HG02759 (cell line): ENCODE measurements around the gene ZCCHC4.
A peak's percentile ranks its signal among the peaks of the same experiment; 100 is the strongest.
"Not testable (repeated sequence)": the region's sequence is repeated elsewhere in the genome, so short reads cannot be mapped to it uniquely, and the experiment has no call there.

Experiments
- ATAC-seq: cut with Tn5 transposase; IDR thresholded peaks from one replicate; pipeline ENCODE4 v1.9.1; 2021; ENCODE audit warnings: mild to moderate bottlenecking, moderate library complexity; ENCODE audit not compliant: unreplicated experiment

ZCCHC4 gene

DNA sequence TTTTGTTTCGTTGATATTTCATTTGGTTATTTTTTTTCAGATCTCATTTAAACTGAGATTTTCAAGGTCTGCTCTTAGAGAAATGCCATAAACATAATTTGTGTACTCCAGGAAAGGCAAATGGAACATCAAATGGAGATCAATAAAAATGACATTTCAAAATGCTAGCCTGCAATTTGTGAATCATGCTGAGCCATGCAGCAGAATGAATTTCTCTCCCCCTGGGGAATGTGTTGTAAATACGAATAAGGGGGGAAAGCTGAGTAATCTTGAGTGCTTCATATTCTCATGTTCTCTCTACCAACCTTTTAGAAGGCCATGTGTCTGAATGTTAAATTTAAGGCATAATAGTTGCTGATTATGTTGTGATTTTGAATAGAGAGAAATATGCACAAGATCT lies 7.8 kb downstream of the ZCCHC4 start:
- no peak for ATAC-seq

DNA sequence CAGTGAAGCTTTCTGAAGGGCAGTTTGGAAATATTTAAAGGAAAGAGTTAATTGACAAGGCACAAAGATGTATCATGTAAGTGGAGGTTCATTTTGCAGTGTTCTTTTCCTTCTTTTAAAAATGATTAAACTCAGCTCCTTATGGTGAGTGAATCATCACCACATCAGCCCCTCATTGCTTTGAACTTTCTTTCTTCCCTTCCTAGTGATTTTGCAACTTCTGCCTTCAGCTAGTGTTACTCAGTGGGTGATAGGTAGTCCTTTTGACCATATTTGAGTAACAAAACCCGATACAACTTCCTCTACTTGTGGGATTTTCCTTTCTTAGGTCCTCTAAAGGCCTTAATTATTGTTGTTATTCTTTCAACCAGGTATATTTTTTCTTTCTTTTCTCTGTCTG lies 8.2 kb downstream of the ZCCHC4 start:
- ATAC-seq: no peak

DNA sequence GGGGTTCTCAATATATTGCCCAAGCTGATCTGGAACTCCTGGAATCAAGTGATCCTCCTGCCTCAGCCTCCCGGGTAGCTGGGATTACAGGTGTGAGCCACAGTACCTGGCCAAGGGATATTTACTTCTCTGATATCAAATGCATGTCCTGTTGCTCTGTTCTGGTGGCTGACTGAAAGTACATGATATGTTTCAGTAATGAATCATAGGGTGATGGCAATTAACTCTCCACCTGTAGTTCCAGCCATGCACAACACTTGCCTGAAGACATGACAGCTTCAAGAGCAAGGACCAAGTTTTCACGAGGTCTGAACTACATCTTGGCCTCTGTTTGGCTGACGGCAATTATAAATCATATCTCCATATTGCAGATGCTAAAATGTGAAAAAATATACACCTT lies 9.1 kb downstream of the ZCCHC4 start:
- no peak for ATAC-seq

DNA sequence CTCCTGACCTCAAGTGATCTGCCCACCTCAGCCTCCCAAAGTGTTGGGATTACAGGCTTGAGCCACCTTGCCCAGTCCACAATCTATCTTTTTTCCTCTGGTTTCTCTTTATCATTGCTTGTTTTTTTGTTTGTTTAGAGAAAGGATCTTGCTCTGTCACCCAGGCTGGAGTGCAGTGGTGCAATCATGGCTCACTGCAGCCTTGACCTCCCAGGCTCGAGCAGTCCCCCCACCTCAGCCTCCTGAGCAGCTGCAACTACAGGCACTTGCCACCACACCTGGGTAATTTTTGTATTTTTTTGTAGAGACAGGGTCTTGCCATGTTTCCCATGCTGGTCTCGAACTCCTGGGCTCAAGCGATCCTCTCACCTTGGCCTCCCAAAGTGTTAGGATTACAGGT lies 15.9 kb downstream of the ZCCHC4 start:
- not testable (repeated sequence) for ATAC-seq

DNA sequence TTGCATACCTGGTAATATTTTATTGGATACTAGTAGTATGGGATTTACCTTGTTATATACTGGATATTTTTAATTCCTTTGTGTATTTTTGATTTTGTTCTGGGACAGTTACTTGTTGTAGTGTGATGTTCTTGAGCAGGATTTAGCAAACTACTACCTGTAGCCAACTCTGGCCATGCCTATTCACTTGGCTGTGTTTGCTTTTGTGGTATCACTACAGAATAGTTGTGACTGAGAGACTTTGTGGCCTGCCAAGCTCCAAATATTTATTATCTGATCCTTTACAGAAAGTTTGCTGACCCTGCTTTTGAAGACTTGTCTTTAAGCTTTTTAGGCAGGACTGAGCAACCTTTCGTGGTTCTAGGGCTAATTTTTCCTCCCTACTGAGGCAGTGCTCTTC lies 17.8 kb downstream of the ZCCHC4 start:
- no peak for ATAC-seq

DNA sequence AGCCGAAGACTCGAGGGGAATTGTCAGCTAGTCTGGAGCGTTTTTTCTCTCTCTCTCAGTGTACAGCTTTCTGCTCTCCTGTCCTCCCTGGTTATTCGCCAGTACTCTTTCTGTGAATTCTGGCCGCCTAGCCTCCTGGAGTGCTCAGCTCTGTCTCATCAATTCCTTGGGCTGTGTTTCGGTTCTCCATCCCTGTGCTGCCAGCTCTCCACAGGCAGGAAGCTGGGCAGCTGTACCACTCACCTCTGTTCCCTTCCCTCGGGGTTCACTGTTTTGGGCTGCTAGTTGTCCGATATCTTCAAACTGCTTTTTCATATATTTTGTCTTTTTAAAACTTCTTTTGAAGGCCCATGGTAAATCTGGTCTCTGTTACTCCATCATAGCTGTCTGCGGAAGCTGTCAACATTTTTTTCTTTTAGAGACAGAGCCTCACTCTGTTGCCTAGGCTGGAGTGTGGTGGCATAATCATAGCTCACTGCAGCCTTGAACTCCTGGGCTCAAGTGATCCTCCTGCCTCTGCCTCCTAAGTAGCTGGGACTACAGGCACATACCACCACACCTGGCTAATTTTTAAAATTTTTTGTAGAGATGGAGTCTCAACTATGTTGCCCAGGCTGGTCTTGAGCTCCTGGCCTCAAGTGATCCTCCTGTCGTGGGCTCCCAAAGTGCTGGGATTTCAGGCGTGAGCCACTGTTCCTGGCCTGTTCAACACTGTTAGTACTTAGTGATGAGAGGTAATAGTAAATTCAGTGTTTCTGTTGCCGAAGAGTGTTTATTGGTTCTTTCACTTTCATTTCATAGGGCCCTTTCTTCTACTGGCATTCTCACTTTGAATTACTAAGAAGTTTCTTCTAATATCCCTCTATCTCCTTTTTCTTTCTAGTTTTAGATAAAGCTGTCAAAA lies 18.6 kb downstream of the ZCCHC4 start:
- peak; percentile 76 for ATAC-seq

DNA sequence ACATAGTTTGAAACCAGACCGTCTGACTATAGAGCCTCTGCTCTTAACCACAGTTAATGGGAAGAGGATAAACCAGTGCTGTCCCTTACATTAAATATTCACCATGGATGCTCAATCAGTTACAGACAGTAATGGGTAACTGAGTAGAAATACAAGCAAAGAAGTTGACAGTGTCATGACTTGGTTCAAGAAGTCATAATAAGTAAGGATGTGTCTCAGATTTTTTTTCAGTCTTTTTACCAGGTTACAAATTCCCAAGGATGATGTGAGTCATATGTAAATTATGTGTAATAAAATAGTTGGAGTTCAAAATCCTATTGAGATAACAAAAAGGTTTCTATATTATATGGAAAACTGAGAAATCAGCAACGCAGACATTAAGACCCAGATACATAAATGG lies 31.1 kb downstream of the ZCCHC4 start:
- no peak for ATAC-seq

DNA sequence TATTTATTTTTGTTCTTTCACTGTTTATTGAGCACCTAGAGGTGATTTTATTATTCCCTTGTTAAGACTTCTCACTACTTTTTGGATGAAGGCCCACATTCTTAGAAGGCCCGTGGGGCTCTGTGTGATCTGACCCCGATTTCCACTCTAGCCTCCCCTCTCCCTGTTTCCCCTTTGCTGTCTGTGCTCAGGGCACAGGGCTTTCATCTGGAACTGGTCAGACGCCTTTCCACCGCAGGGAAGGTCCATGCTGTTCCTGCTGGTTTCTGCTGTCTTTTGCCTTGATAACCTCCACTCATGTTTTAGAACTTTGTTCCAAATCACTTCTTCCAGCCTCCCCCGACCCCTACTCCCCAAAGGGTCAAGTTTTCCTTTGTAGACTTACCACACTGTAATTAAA lies 33.2 kb downstream of the ZCCHC4 start:
- no peak for ATAC-seq

DNA sequence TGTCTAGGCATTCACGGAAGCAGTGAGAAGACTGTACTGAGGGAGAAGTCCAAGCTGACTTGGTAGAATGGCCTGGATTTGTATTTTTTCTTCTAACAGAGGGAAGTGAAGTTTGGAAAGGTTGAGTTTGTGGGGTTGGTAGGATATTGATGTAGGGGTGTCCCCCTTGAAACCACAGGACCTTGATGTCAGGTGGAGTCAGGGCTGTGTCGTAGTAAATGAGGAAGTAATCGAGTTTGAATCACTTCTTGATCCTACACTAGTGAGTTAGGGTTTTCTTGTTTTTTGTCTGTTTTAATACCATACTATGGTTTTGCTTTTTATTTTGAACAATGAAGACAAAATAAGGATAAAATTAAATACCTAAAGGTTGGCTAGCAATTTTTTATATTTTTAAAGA lies 34.3 kb downstream of the ZCCHC4 start:
- no peak for ATAC-seq

DNA sequence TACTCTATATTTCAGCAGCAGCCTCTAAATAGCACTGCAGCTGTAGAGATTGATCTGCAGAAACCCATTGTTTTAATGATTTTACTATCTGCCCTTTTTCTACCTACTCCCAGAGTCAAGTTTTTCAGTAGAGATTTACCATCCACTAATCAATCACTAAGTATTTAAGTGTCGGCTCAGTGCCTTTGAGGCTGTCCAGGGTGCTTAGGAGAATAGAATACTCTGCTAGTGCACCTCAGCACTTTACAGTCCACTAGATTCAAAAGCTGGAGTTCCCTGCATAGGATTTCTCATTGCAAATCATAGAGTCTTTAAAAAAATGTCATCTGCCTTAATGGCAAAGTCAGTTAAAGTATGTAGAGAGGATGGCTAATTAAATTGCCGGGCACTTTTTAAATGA lies 34.9 kb downstream of the ZCCHC4 start:
- no peak for ATAC-seq

DNA sequence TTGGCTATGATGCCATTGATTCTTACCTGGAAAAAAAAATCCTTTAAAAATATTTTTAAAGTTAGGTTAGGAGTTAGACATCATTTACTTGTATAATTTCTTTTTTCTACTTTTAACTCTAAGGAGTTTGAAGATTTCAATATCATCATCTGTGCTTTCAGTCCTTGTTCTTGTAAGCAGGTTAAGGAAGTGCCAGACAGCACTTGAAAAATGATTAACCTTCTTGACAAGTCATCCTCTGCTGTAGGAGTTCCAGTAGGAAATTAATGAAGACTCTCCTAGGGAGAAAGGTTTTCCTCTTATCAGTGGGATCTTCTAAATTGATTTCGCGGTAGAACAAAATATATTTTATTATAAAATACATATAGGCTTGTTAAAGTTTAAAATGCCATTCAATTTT lies 35.4 kb downstream of the ZCCHC4 start:
- ATAC-seq: no peak

DNA sequence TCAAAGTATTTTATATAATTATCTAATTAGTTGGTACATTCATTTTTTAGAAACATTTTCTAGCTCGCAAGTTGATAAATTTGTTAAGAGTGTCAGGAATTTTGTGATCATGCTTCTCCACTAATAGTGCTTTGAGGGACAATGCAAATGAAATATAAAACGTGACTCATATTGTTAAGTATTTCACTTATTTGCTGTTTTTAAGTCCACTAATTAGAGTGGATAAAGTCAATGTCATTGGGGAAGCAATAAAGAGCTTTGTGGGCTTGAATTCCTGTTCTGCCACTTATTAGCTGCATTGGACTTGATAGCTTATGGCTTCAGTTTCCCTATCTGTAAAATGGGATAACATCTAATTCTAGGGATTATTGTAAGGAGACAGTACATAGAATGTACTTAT lies 38.0 kb downstream of the ZCCHC4 start:
- no peak for ATAC-seq

DNA sequence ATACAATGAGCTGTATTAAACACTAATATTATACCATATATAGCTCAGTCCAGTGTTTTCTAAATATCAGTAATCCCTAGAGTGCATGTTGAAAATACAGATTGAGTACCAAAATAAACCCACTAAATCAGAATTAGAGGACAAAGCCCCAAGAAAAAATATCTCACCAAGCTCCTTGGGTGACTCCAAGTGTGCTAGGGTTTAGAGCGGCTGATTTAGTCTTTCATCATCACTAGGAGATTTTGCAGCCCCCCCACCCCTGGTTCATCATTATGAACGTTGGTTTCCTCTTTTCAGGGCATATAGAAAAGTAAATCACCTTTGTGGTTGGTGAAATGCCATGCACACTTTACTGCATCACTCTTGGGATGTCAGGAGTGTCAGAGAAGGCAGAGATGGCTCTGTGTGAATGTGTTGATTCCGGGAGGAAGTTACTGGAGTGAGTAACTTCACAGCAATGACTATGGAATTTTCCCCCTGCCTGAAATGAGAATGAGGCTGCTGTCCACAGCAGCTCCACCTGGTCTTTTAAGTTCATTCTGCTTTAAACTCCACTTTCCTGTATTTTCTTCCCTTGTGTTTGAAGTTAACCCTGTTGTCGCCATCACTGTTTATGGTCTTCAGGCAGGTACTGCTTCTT lies 39.3 kb downstream of the ZCCHC4 start:
- ATAC-seq: no peak

DNA sequence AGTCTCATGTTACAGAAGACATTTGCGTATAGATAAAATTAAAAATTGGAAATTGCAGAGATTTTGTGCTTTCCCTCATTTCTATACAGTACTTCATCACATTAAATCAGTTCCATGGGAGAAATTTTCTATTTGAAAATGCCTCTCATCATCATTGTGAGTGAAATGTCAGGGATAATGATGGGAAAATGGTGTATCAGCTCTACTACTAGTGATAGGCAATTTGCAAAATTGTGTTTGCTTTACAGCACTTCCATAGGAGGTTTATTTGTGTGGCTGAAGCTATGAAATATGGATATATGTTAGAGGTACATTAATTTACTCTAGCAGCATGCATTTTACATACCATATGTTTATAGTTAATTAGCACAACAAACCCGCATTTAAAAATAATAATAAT lies 43.5 kb downstream of the ZCCHC4 start:
- ATAC-seq: no peak

DNA sequence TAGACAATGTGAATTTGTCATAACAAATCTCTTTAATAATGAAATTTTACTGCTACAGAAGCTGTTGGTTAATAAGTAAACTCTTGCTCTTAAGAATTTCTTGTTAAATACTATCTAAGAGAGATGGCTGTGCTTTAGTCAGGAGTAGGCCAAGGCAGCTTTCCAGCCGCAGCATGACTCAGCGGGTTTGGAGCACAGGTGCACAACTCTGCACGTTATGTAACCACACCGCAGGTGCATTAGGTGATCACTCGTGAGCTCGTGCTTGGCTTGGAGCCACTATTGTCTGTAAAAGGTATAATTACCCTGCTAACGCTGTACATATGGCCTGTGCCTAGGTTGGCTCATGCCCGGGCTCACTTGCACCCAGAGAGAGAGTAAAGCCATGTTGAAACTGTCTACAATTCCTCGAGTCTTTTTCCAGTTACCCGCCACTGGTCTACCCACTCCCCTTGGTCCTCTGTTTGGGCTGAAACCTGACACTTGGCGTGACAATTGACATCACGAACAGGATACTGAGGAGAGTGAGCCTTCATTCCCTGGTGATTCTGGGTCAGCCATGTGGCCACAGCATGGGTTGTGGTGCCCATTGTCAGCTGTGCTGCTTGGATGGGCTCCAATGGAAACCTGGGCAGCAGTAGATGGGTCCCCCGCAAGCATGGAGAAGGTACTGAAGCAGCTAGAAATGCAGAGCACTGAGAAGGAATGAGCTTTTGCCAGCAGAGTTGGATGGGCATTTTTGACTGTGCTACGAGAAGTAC lies 46.1 kb downstream of the ZCCHC4 start:
- no peak for ATAC-seq

DNA sequence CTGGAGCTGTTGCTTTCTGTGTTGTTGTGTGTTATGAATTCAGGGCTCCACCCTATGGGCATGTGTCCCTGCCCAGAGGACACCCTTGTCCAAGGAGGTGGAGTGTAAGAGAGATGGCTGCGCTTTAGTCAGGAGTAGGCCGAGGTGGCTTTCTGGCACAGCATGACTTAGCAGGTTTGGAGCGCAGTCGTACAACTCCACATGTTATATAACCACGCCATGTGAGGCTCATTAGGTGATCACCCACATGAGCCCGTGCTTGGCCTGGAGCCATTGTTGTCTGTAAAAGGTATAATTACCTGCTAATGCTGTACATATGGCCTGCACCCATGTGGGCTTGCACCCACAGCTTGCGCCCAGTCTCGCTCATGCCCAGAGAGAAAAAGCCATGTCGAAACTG lies 48.7 kb downstream of the ZCCHC4 start:
- no peak for ATAC-seq

DNA sequence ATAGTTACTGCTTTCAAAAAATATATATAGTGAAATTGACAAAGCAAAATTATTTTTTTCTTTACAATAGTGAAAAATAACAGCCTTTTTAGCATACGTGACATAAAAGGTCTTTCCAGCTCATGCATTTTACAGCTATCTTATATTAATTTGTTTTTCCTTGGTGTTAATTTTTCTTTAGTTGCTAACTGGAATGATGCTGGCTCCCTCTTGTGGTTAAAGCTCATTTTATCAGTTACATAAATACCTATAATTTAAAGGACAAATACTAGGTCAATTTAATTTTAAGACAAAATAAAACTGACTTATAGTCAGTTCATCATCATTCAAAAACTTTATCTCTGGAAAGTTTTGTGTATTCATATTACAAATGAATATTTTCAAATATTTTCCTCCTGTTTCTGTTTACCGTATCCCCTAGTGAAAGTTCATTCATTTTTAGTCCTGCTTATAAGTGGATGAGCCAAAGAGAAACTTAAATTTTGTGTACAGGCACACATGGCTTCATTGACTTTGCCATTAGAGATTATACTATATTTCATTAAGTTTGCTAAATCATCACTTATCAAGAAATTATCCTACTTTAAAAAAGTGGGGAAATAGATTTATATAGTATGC lies 54.5 kb downstream of the ZCCHC4 start:
- no peak for ATAC-seq

DNA sequence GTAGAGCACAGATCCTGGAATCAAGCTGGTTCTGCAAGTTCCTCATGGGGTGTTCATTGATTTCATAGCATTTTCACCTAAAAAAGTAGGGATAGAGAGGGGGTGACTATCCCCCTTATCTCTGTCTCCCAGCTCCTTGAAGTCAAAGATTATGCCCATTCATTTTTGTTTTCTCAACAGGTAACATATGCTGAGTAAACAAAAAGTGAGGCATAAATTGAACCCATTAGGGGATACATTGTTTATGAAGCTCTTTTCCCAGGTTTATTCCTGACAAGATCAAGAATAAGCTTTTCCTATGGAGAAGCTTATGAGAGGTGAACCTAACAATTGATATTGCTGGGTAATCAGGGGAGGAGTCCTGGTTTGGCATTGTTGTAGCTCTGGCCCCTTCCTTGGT lies 55.3 kb downstream of the ZCCHC4 start:
- ATAC-seq: no peak

DNA sequence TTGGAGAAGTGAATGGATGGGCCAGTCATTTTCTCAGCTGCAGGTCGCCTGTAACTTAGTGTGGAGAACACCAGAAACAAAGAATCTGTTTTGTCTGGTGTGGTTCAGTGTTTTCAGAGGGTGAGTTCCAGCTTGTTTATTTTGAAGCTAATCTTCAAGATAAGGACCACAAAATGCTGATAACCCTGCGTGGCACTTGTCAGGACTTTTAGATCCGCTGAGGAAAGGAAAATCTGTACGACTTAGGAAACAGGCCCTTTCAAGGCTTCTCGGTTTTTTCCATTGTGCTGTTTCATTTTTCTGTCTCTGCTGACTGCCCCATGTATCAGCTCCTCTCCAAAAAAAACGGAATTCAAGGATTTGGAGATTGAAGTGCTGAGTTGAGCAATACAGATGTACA lies 55.7 kb downstream of the ZCCHC4 start:
- no peak for ATAC-seq

DNA sequence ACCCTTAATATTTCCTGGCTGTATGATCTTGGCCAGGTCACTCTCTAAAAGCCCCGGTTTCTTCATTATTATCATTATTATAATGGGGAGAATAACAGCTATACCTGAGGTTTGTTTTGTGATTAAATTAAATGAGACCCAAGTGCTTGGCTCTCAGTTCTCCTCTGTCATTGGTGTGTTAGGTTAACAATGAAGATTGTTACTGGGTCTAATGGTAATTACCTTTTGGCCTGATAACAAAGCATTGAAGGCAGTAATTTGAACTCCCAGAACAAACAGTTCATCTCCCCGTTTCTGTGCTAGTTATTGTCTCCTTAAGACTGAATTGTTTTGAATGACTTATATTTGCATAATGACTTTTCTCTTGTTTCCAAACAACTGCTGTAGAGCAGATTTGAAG lies 57.7 kb downstream of the ZCCHC4 start:
- no peak for ATAC-seq

DNA sequence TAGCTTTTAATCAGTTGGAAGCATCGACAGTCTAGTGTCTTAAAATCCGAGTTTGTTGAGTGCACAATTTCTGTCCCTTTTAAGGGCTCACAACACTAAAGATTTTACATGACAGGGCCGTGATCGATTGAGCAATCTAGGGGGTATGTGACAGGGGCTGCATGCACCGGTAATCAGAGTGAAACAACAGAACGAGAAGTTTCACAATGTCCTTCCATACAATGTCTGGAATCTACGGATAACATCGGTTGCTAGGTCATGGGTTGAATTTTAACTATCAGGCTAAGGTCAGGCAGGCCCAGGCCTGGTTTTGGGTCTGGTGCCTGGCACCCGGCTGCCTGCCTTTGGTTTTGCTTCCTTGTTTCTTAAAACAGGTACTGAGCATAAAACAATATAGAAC lies 60.0 kb downstream of the ZCCHC4 start:
- not testable (repeated sequence) for ATAC-seq
